T-helper 1 cell (primary cell): ENCODE measurements around the gene UHMK1.

Experiments
- DNase-seq, 5 donors: peaks; one replicate each; pipeline ENCODE4 v3.0.0-alpha.2; 2012 to 2020

The UHMK1 gene

DNA sequence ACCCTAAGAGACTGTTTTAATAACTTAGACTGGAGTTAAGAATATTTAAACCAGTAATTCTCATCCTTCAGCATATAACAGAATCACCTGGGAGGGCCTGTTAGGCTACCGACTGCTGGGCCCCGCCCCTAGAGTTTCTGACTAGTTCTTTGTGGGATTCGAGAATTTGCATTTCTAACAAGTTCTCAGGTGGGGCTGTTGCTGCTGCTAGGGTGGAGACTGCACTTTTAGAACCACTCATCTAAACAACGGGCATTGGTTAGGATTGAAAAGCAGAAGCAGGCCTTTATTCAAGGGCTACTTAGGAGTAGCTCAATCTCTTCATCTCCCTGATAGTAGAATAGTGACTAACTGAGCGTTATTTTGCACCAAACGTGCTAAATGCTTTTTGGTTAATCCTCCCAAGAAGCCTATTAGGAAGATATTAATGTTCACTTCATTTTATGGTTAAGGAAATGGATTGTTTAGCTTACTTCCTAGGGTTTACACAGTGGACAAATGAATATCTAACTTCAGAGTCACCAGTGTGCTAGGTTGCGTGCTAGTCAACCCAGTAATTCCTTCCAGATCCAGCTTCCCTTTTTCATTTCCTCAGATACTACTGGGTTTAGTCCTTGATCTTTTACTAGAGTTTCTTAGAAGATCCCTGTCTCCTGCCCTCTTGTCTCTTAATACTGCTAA is 32.8 kb downstream of the UHMK1 start:
- no peak for DNase-seq

- no peak for DNase-seq
Observed at GRCh38 chr1:162530988-162531319, 33.3 kb downstream of the UHMK1 start.

DNA sequence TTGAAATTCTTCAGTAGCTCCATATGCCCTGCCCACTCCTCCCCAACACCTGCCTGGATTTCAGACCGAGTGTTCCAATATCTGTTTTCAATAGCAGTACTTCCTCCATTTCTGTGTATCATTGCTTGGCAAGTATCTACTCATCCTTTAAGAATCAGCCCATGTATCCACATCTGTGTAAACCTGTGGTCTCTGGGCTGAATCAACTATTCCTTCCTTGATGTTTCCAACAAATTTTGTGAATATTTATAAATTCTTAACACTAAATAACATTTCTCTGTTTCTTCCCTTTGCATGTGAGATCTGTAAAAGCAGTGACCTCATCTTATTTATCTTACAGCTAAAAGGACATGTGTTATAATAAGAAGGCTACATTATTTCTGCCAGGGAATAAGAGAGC is 37.9 kb downstream of the UHMK1 start:
- DNase-seq: no peak

- DNase-seq: peak in 1 of 5 donors; percentile 28
Observed at GRCh38 chr1:162536511-162536910, 38.9 kb downstream of the UHMK1 start.

DNA sequence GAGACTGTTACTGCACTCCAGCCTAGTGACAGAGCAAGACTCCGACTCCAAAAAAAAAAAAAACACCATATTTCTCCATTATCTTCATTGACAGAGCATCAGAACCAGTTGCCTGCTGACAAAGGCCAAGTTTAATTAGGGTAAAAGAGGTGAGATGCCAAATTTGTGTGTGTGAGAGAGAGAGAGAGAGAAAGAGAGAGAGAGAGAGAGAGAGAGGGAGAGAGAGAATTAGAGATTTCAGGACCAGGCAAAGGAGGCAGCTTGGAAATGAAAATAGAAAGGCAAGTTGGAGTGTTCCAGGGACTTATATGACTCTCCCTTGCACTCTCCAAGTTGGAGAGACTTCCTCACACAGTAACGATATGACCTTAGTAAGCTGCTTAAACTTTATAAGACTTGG is 39.6 kb downstream of the UHMK1 start:
- no peak for DNase-seq

DNA sequence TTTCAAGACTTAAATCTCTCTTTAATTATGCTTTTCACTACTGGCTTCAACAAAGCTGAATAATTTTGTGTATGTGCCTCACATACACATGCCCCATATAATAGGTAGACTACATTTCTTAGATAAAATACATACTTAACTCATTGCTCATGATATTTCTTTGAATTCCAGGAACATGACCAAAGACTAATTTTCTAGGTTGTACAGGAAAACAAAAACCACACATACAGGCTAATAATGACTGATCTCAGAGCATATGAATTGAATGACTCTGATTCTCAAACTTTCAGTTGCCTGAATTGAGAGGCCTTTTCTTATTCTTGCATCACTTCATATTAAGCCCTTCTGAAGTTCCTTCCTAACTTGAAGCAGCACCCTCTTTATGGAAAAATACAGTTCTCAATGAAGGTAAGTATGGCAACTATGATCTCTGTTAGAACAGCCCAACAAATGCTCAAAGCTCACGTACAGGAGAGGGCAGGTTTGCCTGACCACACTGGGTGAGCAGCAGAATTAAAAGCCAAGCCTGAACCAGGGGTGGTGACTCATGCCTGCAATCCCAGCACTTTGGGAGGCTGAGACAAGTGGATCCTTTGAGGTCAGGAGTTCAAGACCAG is 41.3 kb downstream of the UHMK1 start:
- peak in 1 of 5 donors; percentile 74 for DNase-seq

- no peak for DNase-seq
Observed at GRCh38 chr1:162541619-162542141, 44.1 kb downstream of the UHMK1 start.

DNA sequence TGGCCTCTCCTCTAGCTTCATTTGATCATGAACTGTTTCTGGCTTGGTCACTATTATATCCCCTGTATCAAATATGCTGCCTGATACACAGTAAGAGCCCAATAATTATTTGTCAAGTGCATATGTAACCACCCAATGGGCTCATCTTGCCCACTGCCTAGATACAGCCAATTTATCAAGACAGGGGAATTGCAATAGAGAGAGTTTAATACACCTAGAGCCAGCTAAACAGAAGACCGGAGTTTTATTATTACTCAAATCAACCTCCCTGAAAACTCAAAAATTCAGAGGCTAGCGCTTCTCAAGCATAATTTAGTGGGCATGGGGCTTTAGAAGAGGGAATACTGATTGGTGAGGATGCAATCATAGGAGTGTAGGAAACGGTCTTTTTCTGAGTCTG is 45.6 kb downstream of the UHMK1 start:
- DNase-seq: no peak

GRCh38 chr1:162548170-162548569 is 50.6 kb downstream of the UHMK1 start:
- no peak for DNase-seq

DNA sequence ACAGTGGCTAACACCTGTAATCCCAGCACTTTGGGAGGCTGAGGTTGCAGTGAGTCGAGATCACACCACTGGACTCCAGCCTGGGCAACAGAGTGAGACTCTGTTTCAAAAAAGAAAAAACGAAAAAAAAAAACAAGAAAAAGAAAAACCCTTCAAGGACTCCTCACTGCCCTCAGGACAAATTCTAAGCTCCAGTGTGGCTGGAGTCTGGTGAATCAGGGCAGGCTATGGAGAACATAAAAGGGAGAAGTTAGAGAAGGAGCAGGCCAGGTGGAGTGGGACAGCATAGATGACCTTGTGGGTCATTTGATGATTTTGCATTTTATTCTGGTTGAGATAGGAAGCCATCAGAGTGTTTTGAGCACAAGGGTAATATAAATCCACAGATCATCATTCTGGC is 51.4 kb downstream of the UHMK1 start:
- no peak for DNase-seq

GRCh38 chr1:162550925-162551324 is 53.3 kb downstream of the UHMK1 start:
- no peak for DNase-seq

DNA sequence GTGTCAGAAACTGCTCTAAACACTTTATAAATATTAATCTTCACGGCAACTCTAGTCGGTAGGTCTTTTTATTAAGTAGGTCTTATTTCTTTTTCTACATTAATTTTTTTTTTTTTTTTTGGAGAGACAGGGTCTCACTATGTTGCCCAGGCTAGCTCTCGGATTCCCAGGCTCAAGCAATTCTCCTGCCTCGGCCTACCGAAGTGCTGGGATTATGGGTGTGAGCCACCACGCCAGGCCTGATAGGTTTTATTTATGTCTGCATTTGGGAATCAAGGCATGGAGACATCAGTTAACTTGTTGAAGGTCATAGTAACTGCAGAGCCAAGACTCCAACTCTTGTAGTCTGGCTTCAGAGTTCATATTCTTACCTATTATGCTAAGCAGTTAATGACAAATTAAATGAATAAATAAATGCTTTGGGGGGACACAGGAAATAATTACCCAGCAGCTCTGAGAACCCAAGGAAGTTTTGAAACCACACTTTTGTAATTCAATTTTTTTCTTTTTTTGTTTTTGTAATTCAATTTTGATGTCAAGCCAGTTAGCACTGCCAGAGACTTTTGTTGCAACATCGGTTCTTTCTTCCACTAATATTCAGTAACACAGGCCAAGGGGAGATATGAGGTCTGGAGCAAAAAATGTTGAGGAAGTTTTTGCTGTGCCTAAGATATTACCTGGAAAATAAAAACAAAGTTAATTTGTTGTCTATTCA is 54.5 kb downstream of the UHMK1 start:
- DNase-seq: no peak

DNA sequence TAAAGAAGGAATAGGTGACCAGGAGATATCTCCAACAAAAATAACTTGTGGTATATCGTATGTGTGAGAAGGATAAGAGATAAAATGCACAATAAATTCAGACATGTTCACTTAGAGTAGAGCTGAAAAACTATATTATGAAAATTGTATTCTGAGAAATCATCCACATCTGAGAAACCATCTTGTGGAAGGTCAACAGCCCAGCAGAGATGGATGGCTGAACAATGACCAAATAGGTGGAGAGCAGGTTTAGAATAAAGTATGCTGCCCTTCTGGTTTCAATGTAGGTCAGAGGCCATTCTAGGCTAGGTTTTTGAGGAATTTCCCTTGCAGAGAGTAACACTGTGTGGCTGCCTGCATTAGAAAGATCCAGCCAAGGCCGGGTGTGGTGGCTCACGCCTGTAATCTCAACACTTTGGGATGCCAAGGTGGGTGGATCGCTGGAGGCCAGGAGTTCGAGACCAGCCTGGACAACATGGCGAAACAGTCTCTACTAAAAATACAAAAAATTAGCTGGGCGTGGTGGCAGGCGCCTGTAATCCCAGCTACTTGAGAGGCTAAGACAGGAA is 55.1 kb downstream of the UHMK1 start:
- no peak for DNase-seq

DNA sequence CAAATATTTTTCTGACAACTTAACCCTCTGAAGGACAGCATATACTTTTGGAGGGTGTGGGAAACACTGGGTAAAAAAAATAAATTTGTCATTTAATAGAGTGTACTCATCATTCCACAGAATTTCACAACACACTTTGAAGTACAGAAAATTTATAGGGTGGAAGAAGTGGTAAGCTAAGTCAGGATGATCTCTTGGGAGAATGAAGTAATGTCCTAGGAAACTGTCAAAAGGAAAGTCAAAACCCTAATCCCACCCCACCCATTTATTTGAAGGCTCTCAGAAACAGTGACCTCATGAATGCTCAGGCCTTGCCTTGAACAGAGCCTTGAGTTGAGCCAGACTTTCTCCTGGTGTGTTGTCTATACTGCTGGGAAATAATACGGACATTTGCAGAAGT is 56.6 kb downstream of the UHMK1 start:
- DNase-seq: no peak

DNA sequence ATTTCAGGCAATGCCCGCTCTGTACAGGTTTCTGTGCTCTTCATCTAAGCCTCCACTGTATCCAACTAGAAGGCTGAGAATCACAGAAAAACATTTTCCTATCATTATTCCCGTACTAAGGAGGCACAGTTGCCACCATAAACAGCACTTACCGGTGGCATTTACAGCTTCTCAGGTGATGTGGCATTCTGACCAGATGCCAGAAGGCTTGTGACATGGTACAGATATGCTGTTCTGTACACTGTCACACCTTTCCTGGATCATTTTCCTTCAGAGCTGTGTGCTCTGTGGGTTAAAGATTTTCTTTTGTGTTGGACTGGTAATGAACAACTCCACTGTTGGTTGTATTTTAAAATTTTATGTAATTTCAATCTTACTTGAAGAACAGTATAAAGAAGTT is 59.9 kb downstream of the UHMK1 start:
- DNase-seq: no peak

GRCh38 chr1:162560303-162561036 is 62.9 kb downstream of the UHMK1 start:
- peak in 1 of 5 donors; percentile 4 for DNase-seq

DNA sequence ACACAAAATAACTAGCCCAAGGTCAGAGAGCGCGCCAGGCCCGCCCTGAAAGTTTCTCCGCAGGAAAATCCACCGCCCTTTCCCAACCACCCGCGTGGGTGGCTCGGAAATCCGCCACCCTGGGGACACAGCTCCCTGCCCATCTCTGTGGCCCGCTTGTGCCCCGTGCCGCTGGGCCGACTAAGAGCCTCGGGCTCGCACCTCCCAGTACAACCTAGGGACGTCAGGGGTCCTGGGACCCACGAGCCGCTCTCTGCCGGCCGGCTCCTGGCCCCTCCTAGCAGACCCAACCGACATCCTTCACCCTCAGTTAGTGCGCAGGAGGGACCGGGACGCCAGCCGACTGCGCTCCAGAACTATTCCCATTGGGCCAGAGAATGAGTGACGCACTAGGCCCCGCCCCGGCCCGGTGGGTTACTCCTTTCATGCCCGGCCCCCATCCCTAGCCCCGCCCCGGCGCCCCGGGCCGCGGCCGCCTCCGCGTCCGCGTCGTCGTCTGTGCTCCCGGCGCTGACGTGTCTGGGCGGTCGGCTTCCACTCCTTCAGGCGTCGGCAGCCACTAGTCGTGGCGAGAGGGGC is 63.5 kb downstream of the UHMK1 start:
- peak; percentile 95 to 98 (median 97) for DNase-seq

GRCh38 chr1:162561616-162562469 is 64.2 kb downstream of the UHMK1 start, which contains the start of gene UAP1:
Gene UAP1, plus strand, starts transcription at chr1:162561722. Its CDS starts 4,347 bp downstream, at chr1:162566069.
- DNase-seq: peak in 1 of 5 donors; percentile 7

GRCh38 chr1:162562470-162562828 is 64.8 kb downstream of the UHMK1 start:
- no peak for DNase-seq

GRCh38 chr1:162564762-162565218 is 67.2 kb downstream of the UHMK1 start:
- no peak for DNase-seq

GRCh38 chr1:162565460-162565859 is 67.8 kb downstream of the UHMK1 start:
- no peak for DNase-seq
